ENCODE measurements around the gene PCDHGB3. TPM values are rescaled to one million over a fixed set of nuclear protein-coding genes. Genes with fewer than 3 reads are reported as not detected.
"Not testable (repeated sequence)": the region's sequence is repeated elsewhere in the genome, so short reads cannot be mapped to it uniquely, and the experiment has no call there.

The PCDHGB3 gene
- polyA plus RNA-seq, 3 donors from 2014 or later, result 0.06 to 0.15 TPM; not detected in 1

DNA sequence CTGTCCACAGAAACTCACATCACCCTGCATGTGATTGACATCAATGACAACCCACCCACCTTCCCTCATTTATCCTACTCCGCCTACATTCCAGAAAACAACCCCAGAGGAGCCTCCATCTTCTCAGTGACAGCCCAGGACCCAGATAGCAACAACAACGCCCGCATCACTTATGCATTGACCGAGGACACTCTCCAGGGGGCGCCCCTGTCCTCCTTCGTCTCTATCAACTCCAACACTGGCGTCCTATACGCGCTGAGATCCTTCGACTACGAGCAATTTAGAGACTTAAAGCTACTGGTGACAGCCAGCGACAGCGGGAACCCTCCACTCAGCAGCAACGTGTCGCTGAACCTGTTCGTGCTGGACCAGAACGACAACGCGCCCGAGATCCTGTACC is 24.7 kb upstream of the PCDHGB3 start:
- DNase-seq, result no peak
- H3K4me1 Mint-ChIP-seq, result no peaks in the 10 kb centered on the region
- H3K27me3 Mint-ChIP-seq (ENCODE audit: low read depth in 3 of 3), result peaks cover 28 to 62% (median 34%) of the 10 kb centered on the region in 3 donors
- no peak overlapping the region for H3K4me3 Mint-ChIP-seq
- peaks cover 3 to 14% (median 10%) of the 10 kb centered on the region in 3 donors for H3K36me3 Mint-ChIP-seq
- H3K9me3 Mint-ChIP-seq, result peaks cover 18 to 75% (median 38%) of the 10 kb centered on the region in 6 donors
- no peak overlapping the region for H3K27ac Mint-ChIP-seq

DNA sequence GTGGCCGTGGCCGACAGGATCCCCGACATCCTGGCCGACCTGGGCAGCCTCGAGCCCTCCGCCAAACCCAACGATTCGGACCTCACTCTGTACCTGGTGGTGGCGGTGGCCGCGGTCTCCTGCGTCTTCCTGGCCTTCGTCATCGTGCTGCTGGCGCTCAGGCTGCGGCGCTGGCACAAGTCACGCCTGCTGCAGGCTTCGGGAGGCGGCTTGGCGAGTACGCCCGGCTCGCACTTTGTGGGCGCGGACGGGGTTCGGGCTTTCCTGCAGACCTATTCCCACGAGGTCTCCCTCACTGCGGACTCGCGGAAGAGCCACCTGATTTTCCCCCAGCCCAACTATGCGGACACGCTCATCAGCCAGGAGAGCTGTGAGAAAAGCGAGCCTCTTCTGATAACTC is 24.0 kb upstream of the PCDHGB3 start:
- H3K27ac Mint-ChIP-seq, H3K4me1 Mint-ChIP-seq, DNase-seq, H3K4me3 Mint-ChIP-seq: not testable (repeated sequence)
- peaks cover 19 to 78% (median 39%) of the 10 kb centered on the region in 6 donors for H3K9me3 Mint-ChIP-seq
- H3K36me3 Mint-ChIP-seq, result peaks cover 3 to 14% (median 10%) of the 10 kb centered on the region in 3 donors
- peaks cover 27 to 67% (median 40%) of the 10 kb centered on the region in 3 donors for H3K27me3 Mint-ChIP-seq (ENCODE audit: low read depth in 3 of 3)

DNA sequence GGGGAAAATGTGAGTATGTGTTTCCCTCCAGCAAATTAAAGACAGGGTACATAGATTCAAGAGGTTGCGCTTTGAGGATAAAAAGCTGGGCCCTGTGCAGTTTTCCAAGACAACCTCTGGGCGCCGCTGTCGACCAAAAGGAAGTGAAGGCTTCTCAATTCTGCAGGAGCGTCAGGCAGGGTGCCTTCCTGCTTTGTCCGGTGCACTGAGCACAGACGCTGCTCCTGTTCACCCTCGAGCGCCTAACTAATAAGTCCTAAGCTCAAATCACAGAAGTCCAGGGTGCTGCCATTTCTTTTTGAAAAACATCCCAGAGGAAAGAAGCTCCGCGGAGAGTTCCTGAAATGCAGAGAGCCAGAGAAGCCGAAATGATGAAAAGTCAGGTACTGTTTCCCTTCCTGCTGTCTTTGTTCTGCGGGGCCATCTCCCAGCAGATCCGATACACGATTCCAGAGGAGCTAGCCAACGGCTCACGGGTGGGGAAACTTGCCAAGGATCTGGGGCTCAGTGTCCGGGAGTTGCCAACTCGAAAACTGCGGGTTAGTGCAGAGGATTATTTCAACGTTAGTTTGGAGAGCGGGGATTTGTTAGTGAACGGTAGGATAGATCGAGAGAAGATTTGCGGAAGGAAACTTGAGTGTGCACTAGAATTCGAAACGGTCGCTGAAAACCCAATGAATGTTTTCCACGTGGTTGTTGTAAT is 20.0 kb upstream of the PCDHGB3 start, which contains the start of gene PCDHGB1:
PCDHGB1 (plus strand) TSS at position 183 of the 703 bp plus-strand sequence; CDS start at position 345, 162 bp downstream.
- Mint-ChIP-seq H3K4me1 (peaks cover 0 to 1% of the 10 kb centered on the region in 2 donors), H3K4me3 (peak within 1 kb of the TSS in 4 of 5 donors; percentile 30 to 74 (median 46)), H3K27ac (no peak within 1 kb of the TSS), H3K27me3 (ENCODE audit: low read depth in 3 of 3) (peaks cover 16 to 63% (median 42%) of the 10 kb centered on the region in 3 donors), H3K36me3 (peaks cover 0 to 10% (median 3%) of the 10 kb centered on the region in 3 donors), H3K9me3 (peaks cover 12 to 57% (median 23%) of the 10 kb centered on the region in 6 donors)
- DNase-seq, result peak in 1 of 3 donors; percentile 31

DNA sequence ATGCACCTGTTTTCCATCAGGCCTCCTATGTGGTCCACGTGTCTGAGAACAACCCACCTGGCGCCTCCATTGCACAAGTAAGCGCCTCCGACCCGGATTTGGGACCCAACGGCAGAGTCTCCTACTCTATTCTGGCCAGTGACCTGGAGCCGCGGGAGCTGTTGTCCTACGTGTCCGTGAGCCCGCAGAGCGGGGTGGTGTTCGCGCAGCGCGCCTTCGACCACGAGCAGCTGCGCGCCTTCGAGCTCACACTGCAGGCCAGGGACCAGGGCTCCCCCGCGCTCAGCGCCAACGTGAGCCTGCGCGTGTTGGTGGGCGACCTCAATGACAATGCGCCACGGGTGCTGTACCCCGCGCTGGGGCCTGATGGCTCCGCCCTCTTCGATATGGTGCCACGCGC is 18.5 kb upstream of the PCDHGB3 start:
- no peak overlapping the region for H3K27ac Mint-ChIP-seq
- H3K4me3 Mint-ChIP-seq, result no peak overlapping the region
- peaks cover 0 to 4% of the 10 kb centered on the region in 2 donors for H3K4me1 Mint-ChIP-seq
- peaks cover 7 to 53% (median 17%) of the 10 kb centered on the region in 6 donors for H3K9me3 Mint-ChIP-seq
- peaks cover 12 to 64% (median 40%) of the 10 kb centered on the region in 3 donors for H3K27me3 Mint-ChIP-seq (ENCODE audit: low read depth in 3 of 3)
- no peak for DNase-seq
- H3K36me3 Mint-ChIP-seq, result peaks cover 0 to 12% (median 0%) of the 10 kb centered on the region in 3 donors

DNA sequence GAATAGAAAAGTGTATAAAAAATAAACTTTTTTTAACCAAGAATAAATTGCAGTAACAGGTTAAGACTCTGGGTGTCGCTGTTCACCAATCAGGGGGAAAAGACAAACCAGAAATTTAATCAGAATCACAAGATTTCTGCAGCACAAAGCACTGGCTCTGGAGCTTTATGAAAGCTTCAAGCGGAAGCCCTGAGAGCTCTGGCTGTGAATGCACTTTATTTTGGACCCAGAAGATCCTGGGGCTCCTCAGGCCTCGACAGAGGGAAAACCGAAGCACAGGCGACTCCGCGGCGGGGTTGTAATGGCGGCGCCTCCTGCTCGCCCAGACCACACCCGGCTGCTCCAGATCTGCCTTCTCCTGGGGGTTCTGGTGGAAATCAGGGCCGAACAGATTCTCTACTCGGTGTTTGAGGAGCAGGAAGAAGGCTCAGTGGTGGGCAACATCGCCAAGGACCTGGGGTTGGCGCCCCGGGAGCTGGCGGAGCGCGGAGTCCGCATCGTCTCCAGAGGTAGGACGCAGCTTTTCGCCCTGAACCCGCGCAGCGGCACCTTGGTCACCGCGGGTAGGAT is 15.1 kb upstream of the PCDHGB3 start, which contains the start of gene PCDHGA4:
PCDHGA4 (plus strand) TSS at position 122 of the 570 bp plus-strand sequence; CDS start at position 209, 87 bp downstream.
- peak within 1 kb of the TSS; percentile 44 to 77 (median 72) for H3K4me3 Mint-ChIP-seq
- peak in 1 of 3 donors; percentile 34 for DNase-seq
- peaks cover 0 to 11% (median 4%) of the 10 kb centered on the region in 3 donors for H3K36me3 Mint-ChIP-seq
- peaks cover 5 to 7% of the 10 kb centered on the region in 2 donors for H3K4me1 Mint-ChIP-seq
- H3K27me3 Mint-ChIP-seq (ENCODE audit: low read depth in 3 of 3), result peaks cover 13 to 56% (median 34%) of the 10 kb centered on the region in 3 donors
- H3K27ac Mint-ChIP-seq, result no peak within 1 kb of the TSS
- H3K9me3 Mint-ChIP-seq, result peaks cover 12 to 37% (median 15%) of the 10 kb centered on the region in 6 donors

DNA sequence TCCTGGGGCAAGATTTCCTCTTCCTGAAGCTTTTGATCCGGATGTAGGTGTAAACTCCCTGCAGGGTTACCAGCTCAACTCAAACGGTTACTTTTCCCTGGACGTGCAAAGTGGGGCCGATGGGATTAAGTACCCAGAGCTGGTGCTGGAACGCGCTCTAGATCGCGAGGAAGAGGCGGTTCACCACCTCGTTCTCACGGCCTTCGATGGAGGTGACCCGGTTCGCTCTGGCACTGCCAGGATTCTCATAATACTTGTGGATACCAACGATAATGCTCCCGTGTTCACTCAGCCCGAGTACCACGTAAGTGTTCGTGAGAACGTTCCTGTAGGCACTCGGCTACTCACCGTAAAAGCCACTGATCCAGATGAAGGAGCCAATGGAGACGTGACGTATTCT is 14.4 kb upstream of the PCDHGB3 start:
- Mint-ChIP-seq H3K27me3 (ENCODE audit: low read depth in 3 of 3) (peaks cover 17 to 55% (median 34%) of the 10 kb centered on the region in 3 donors), H3K36me3 (peaks cover 0 to 8% (median 4%) of the 10 kb centered on the region in 3 donors), H3K27ac (no peak overlapping the region), H3K4me1 (peaks cover 6 to 7% of the 10 kb centered on the region in 2 donors), H3K4me3 (peak overlapping the region in 4 of 5 donors; percentile 10 to 77 (median 58)), H3K9me3 (peaks cover 11 to 37% (median 15%) of the 10 kb centered on the region in 6 donors)
- DNase-seq, result no peak

DNA sequence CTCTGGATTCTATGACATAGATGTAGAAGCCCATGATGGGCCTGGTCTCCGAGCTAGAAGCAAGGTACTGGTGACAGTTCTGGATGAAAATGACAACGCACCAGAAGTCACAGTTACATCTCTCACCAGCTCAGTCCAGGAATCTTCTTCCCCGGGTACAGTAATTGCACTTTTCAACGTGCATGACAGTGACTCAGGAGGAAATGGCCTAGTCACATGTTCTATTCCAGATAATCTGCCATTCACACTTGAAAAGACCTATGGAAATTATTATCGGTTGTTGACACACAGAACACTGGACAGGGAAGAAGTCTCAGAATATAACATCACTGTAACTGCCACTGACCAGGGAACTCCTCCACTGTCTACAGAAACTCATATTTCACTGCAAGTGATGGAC is 13.9 kb upstream of the PCDHGB3 start:
- no peak for DNase-seq
- Mint-ChIP-seq H3K36me3 (peaks cover 4 to 8% (median 6%) of the 10 kb centered on the region in 3 donors), H3K27ac (no peak overlapping the region), H3K9me3 (peaks cover 14 to 37% (median 20%) of the 10 kb centered on the region in 6 donors), H3K4me3 (peak overlapping the region in 2 of 5 donors; percentile 21 to 44), H3K27me3 (ENCODE audit: low read depth in 3 of 3) (peaks cover 21 to 53% (median 35%) of the 10 kb centered on the region in 3 donors), H3K4me1 (peaks cover 6 to 7% of the 10 kb centered on the region in 2 donors)

DNA sequence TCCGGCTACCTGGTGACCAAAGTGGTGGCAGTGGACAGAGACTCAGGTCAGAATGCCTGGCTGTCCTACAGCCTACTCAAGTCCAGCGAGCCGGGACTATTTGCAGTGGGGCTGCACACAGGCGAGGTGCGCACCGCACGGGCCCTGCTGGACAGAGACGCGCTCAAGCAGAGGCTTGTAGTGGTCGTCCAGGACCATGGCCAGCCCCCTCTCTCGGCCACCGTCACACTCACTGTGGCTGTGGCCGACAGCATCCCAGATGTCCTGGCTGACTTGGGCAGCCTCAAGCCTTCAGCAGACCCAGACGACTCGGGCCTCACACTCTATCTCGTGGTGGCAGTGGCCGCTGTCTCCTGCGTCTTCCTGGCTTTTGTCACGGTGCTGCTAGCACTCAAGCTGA is 13.1 kb upstream of the PCDHGB3 start:
- no peak overlapping the region for H3K4me3 Mint-ChIP-seq
- DNase-seq, result no peak
- H3K9me3 Mint-ChIP-seq, result peaks cover 16 to 41% (median 24%) of the 10 kb centered on the region in 6 donors
- H3K27ac Mint-ChIP-seq, result no peak overlapping the region
- H3K36me3 Mint-ChIP-seq, result peaks cover 4 to 8% (median 8%) of the 10 kb centered on the region in 3 donors
- peaks cover 6 to 7% of the 10 kb centered on the region in 2 donors for H3K4me1 Mint-ChIP-seq
- H3K27me3 Mint-ChIP-seq (ENCODE audit: low read depth in 3 of 3), result peaks cover 21 to 54% (median 41%) of the 10 kb centered on the region in 3 donors

DNA sequence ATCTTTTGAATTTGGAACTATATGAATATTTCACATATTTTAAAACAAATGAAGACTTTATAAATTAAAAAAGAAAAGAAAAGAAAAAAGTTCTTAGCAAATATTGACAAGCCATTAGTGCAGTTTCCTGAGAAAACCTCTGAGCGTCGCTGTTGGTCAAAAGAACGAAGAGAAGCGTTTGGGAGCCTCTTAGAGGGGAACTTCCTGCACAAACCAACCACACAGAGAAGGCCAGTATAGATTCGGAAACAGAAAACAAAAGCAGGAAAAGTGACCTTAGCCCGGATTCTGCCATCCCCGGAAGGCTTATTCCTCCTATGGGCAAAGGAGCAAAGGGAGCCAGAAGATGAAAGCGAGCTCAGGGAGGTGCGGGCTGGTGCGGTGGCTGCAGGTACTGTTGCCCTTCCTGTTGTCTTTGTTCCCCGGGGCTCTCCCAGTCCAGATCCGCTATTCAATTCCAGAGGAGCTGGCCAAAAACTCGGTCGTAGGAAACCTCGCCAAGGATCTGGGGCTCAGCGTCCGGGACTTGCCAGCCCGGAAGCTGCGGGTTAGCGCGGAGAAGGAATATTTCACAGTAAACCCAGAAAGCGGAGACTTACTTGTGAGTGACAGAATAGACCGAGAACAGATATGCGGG is 10.1 kb upstream of the PCDHGB3 start, which contains the start of gene PCDHGB2:
PCDHGB2 (plus strand) TSS at position 205 of the 637 bp plus-strand sequence; CDS start at position 347, 142 bp downstream.
- Mint-ChIP-seq H3K4me1 (peaks cover 5 to 6% of the 10 kb centered on the region in 2 donors), H3K27me3 (ENCODE audit: low read depth in 3 of 3) (peaks cover 27 to 63% (median 54%) of the 10 kb centered on the region in 3 donors), H3K36me3 (peaks cover 4 to 16% (median 8%) of the 10 kb centered on the region in 3 donors), H3K9me3 (peaks cover 17 to 57% (median 40%) of the 10 kb centered on the region in 6 donors), H3K4me3 (peak within 1 kb of the TSS; percentile 78 to 89 (median 85)), H3K27ac (peak within 1 kb of the TSS in 2 of 6 donors; percentile 36 to 68)
- peak; percentile 9 to 29 (median 13) for DNase-seq

DNA sequence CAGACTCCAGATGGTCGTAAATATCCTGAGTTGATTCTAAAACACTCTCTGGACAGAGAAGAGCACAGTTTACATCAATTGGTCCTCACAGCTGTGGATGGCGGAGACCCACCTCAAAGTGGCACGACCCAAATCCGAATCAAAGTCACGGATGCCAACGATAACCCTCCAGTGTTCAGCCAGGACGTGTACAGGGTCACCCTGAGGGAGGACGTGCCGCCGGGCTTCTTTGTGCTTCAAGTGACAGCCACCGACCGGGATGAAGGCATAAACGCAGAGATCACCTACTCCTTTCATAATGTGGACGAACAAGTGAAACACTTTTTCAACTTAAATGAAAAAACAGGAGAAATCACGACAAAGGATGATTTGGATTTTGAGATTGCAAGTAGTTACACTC is 9.4 kb upstream of the PCDHGB3 start:
- peaks cover 4 to 16% (median 14%) of the 10 kb centered on the region in 3 donors for H3K36me3 Mint-ChIP-seq
- peak overlapping the region in 1 of 5 donors; percentile 89 for H3K4me3 Mint-ChIP-seq
- H3K4me1 Mint-ChIP-seq, result peaks cover 3 to 6% of the 10 kb centered on the region in 2 donors
- H3K27ac Mint-ChIP-seq, result no peak overlapping the region
- peaks cover 24 to 65% (median 47%) of the 10 kb centered on the region in 6 donors for H3K9me3 Mint-ChIP-seq
- peaks cover 30 to 67% (median 57%) of the 10 kb centered on the region in 3 donors for H3K27me3 Mint-ChIP-seq (ENCODE audit: low read depth in 3 of 3)
- no peak for DNase-seq

DNA sequence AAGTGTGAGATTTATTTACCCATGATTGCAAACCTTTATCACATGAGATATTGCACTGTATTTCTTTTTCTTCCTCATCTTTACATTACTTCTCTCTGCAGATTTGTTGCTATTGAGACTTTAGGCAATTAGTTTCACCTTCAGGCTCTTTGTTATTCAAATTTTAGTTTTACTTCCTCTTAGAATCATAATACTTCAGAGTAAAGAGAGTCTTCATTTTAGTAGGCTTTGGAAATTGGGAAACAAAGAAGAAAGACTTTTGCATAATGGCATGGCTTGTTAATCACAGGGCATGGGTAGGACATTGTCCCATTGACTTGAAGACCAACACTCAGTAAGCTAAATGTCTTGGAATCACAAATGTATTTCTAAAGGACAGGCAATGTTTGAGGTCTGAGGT is 7.3 kb upstream of the PCDHGB3 start:
- peaks cover 4 to 15% (median 12%) of the 10 kb centered on the region in 3 donors for H3K36me3 Mint-ChIP-seq
- peaks cover 32 to 67% (median 64%) of the 10 kb centered on the region in 3 donors for H3K27me3 Mint-ChIP-seq (ENCODE audit: low read depth in 3 of 3)
- H3K9me3 Mint-ChIP-seq, result peaks cover 23 to 68% (median 49%) of the 10 kb centered on the region in 6 donors
- H3K27ac Mint-ChIP-seq, result no peak overlapping the region
- peak overlapping the region in 1 of 5 donors; percentile 55 for H3K4me3 Mint-ChIP-seq
- H3K4me1 Mint-ChIP-seq, result peaks cover 2 to 6% of the 10 kb centered on the region in 2 donors
- DNase-seq, result no peak

DNA sequence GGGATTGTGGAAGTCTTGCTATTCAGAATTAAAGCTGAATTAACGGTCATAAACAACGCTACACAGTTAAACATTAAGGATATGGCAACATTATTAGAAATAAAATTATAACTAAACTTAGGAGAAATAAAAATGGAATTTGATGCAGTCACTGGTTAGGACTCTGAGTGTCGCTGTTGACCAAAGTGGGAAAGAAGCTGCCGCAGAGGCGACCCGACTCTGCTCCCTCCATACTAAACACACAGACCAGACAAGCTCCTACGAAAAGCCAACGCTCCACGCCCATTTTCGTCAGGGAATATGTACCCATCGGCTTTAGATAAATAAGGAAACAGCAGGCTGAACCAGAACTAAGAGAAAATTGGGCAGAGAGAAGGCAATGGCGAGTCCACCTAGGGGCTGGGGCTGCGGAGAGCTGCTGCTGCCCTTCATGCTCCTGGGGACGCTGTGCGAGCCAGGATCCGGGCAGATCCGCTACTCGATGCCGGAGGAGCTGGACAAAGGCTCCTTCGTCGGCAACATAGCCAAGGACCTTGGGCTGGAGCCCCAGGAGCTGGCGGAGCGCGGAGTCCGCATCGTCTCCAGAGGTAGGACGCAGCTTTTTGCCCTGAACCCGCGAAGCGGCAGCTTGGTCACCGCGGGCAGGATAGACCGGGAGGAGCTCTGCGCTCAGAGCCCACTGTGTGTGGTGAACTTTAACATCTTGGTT is 5.9 kb upstream of the PCDHGB3 start, which contains the start of gene PCDHGA5:
PCDHGA5 (plus strand) TSS at position 211 of the 709 bp plus-strand sequence; CDS start at position 380, 169 bp downstream.
- H3K27me3 Mint-ChIP-seq (ENCODE audit: low read depth in 3 of 3), result peaks cover 33 to 71% (median 71%) of the 10 kb centered on the region in 3 donors
- H3K36me3 Mint-ChIP-seq, result peaks cover 4 to 15% (median 12%) of the 10 kb centered on the region in 3 donors
- H3K4me1 Mint-ChIP-seq, result peaks cover 2 to 6% of the 10 kb centered on the region in 2 donors

More for the DNA sequence above, 5.9 kb upstream of the PCDHGB3 start, which contains the start of gene PCDHGA5:
- H3K9me3 Mint-ChIP-seq, result peaks cover 23 to 69% (median 47%) of the 10 kb centered on the region in 6 donors
- H3K4me3 Mint-ChIP-seq, result peak within 1 kb of the TSS in 2 of 5 donors; percentile 8
- H3K27ac Mint-ChIP-seq, result peak within 1 kb of the TSS in 1 of 6 donors; percentile 13
- DNase-seq, result no peak

All from immature natural killer cell (primary cell).